NCI-H1694 (cell line): ENCODE measurements around the gene TLX3.
"Not testable (repeated sequence)": the region's sequence is repeated elsewhere in the genome, so short reads cannot be mapped to it uniquely, and the experiment has no call there.

Source experiments
- DNase-seq: peaks from one replicate; lab custom pipeline; 2025; lab: John Stamatoyannopoulos, UW

Gene TLX3

GRCh38 chr5:171323806-171324632 is 15.0 kb downstream of the TLX3 start:
- DNase-seq: no peak

- no peak for DNase-seq
Observed at GRCh38 chr5:171330021-171330420, 21.0 kb downstream of the TLX3 start.

GRCh38 chr5:171335616-171336015 is 26.6 kb downstream of the TLX3 start:
- DNase-seq: no peak

GRCh38 chr5:171336521-171337209 is 27.6 kb downstream of the TLX3 start:
- DNase-seq: peak; percentile 11

- DNase-seq: no peak
Observed at GRCh38 chr5:171337210-171337569, 28.1 kb downstream of the TLX3 start.

- DNase-seq: no peak
Observed at GRCh38 chr5:171340042-171340441, 31.0 kb downstream of the TLX3 start.

- no peak for DNase-seq
Observed at GRCh38 chr5:171340491-171340890, 31.4 kb downstream of the TLX3 start.

- peak; percentile 71 for DNase-seq
Observed at GRCh38 chr5:171342362-171343111, 33.5 kb downstream of the TLX3 start.

GRCh38 chr5:171344936-171345608 is 36.0 kb downstream of the TLX3 start:
- DNase-seq: no peak

- no peak for DNase-seq
Observed at GRCh38 chr5:171351536-171352073, 42.6 kb downstream of the TLX3 start.

- DNase-seq: no peak
Observed at GRCh38 chr5:171355302-171355724, 46.3 kb downstream of the TLX3 start.

- no peak for DNase-seq
Observed at GRCh38 chr5:171357843-171358242, 48.8 kb downstream of the TLX3 start.

GRCh38 chr5:171361151-171361550 is 52.1 kb downstream of the TLX3 start:
- DNase-seq: not testable (repeated sequence)
